GM19467 (cell line): Measurements from ENCODE around the gene C3orf33.
A peak's percentile ranks its signal among the peaks of the same experiment; 100 is the strongest.

Experiments
- ATAC-seq: cut with Tn5 transposase; IDR thresholded peaks from one replicate; pipeline ENCODE4 v1.9.1; 2021; ENCODE audit warnings: mild to moderate bottlenecking, moderate library complexity; ENCODE audit not compliant: unreplicated experiment

The C3orf33 gene

GRCh38 chr3:155743606-155744005, 62.5 kb downstream of the C3orf33 start:
- no peak for ATAC-seq

GRCh38 chr3:155742349-155742965, 63.6 kb downstream of the C3orf33 start:
- ATAC-seq = no peak

GRCh38 chr3:155741603-155742002, 64.5 kb downstream of the C3orf33 start:
- no peak for ATAC-seq

GRCh38 chr3:155741101-155741500, 65.0 kb downstream of the C3orf33 start:
- ATAC-seq = no peak

- ATAC-seq = no peak
Measured at GRCh38 chr3:155739154-155739553, 66.9 kb downstream of the C3orf33 start.

GRCh38 chr3:155738580-155739076, 67.5 kb downstream of the C3orf33 start:
- no peak for ATAC-seq

- peak; percentile 97 for ATAC-seq
Measured at GRCh38 chr3:155737844-155738460, 68.1 kb downstream of the C3orf33 start.

GRCh38 chr3:155736381-155736780, 69.7 kb downstream of the C3orf33 start:
- no peak for ATAC-seq

- ATAC-seq = no peak
Measured at GRCh38 chr3:155730843-155731242, 75.2 kb downstream of the C3orf33 start.

- no peak for ATAC-seq
Measured at GRCh38 chr3:155727836-155728235, 78.2 kb downstream of the C3orf33 start.

GRCh38 chr3:155714295-155714718, 91.8 kb downstream of the C3orf33 start:
- ATAC-seq = no peak
